Stimulated activated naive CD8-positive, alpha-beta T cell treated with anti-CD3 and anti-CD28 coated beads, Interleukin-15, Interleukin-2, amounts not matched to agents 100 ng/mL and 50 ng/mL, for 24 hours (primary cell): ENCODE measurements around the gene LRP1.

Experiments used
- H3K27ac Mint-ChIP-seq: one replicate; pipeline ENCODE4 v1.8.0; 2021; ENCODE audit warnings: mild to moderate bottlenecking, mixed read lengths
- H3K27me3 Mint-ChIP-seq: one replicate; pipeline ENCODE4 v1.8.0; 2021; ENCODE audit warnings: mixed read lengths
- H3K36me3 Mint-ChIP-seq: one replicate; pipeline ENCODE4 v1.8.0; 2021; ENCODE audit warnings: low read depth, mixed read lengths
- H3K4me1 Mint-ChIP-seq: one replicate; pipeline ENCODE4 v1.8.0; 2021; ENCODE audit warnings: low read depth, mixed read lengths
- H3K4me3 Mint-ChIP-seq: one replicate; pipeline ENCODE4 v1.8.0; 2021; ENCODE audit warnings: mild to moderate bottlenecking, mixed read lengths
- H3K9me3 Mint-ChIP-seq: one replicate; pipeline ENCODE4 v1.8.0; 2021; ENCODE audit warnings: mixed read lengths

The LRP1 gene

DNA sequence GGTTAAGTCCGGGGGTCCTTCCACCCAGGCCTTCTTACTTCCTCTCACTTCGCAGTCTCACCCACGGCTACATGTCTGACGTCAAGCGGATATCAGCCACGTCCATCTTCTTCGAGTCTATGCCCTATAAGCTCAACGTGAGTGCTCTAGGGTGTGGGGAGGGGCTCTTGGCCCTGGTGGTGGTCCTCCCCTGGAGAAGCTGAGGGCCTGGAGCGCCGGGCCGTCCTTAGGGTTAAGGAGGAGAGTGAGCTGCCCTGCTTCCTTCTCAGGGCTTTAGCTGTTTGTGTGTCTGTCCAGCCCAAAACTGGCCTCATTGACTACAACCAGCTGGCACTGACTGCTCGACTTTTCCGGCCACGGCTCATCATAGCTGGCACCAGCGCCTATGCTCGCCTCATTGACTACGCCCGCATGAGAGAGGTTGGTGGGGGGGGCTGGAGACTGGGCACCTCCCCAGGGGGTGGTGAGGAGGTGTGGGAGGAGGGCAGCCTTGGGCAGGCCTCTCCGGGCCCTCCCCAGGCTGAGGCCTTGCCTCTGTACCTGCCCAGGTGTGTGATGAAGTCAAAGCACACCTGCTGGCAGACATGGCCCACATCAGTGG is 104.0 kb downstream of the LRP1 start:
- Mint-ChIP-seq H3K4me3 (peak overlapping the region; percentile 99), H3K9me3 (no peaks in the 10 kb centered on the region), H3K4me1 (peaks cover 72% of the 10 kb centered on the region), H3K27ac (no peak overlapping the region), H3K36me3 (peaks cover 55% of the 10 kb centered on the region), H3K27me3 (peaks cover 20% of the 10 kb centered on the region)

DNA sequence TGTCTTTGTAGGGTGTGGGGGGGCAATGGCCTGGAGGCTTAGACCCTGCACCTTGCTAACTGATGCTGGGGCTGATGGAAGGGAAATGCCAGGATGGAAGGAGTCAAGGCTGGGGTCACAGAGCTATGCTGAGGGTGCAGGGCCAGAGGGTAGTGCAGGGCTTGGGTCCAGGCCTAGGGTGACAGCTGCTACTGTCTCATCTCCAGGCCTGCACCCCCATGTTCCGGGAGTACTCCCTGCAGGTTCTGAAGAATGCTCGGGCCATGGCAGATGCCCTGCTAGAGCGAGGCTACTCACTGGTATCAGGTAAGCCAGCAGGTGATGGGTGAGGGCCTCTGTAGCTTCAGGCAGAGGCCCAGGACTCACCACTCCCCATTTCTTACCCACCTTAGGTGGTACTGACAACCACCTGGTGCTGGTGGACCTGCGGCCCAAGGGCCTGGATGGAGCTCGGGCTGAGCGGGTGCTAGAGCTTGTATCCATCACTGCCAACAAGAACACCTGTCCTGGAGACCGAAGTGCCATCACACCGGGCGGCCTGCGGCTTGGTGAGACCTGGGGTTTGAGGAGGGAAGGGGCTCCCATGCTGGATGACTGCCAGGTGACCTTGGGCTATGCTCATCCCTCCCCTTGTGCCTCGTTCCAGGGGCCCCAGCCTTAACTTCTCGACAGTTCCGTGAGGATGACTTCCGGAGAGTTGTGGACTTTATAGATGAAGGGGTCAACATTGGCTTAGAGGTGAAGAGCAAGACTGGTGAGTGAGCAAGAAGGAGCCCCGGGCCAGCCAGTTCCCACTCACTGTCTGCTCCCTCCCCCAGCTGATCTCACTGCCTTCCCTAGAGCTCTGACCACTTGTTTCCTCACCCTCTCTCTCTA is 105.3 kb downstream of the LRP1 start:
- Mint-ChIP-seq H3K27ac (no peak overlapping the region), H3K27me3 (peaks cover 20% of the 10 kb centered on the region), H3K4me1 (peaks cover 77% of the 10 kb centered on the region), H3K4me3 (no peak overlapping the region), H3K36me3 (peaks cover 55% of the 10 kb centered on the region), H3K9me3 (no peaks in the 10 kb centered on the region)

DNA sequence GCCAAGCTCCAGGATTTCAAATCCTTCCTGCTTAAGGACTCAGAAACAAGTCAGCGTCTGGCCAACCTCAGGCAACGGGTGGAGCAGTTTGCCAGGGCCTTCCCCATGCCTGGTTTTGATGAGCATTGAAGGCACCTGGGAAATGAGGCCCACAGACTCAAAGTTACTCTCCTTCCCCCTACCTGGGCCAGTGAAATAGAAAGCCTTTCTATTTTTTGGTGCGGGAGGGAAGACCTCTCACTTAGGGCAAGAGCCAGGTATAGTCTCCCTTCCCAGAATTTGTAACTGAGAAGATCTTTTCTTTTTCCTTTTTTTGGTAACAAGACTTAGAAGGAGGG is 105.9 kb downstream of the LRP1 start:
- Mint-ChIP-seq H3K27ac (no peak overlapping the region), H3K27me3 (peaks cover 24% of the 10 kb centered on the region), H3K4me1 (peaks cover 75% of the 10 kb centered on the region), H3K9me3 (no peaks in the 10 kb centered on the region), H3K4me3 (no peak overlapping the region), H3K36me3 (peaks cover 55% of the 10 kb centered on the region)

DNA sequence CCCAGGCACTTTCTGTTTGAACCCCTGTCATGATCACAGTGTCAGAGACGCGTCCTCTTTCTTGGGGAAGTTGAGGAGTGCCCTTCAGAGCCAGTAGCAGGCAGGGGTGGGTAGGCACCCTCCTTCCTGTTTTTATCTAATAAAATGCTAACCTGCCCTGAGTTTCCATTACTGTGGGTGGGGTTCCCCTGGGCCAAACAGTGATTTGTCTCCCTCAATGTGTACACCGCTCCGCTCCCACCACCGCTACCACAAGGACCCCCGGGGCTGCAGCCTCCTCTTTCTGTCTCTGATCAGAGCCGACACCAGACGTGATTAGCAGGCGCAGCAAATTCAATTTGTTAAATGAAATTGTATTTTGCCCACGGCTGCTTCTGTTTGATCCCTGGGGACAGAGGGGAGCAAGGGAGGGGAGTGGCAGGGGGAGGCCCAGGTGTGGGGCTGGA is 106.3 kb downstream of the LRP1 start:
- Mint-ChIP-seq H3K36me3 (peaks cover 54% of the 10 kb centered on the region), H3K4me1 (peaks cover 77% of the 10 kb centered on the region), H3K27ac (no peak overlapping the region), H3K4me3 (no peak overlapping the region), H3K27me3 (peaks cover 26% of the 10 kb centered on the region), H3K9me3 (no peaks in the 10 kb centered on the region)

DNA sequence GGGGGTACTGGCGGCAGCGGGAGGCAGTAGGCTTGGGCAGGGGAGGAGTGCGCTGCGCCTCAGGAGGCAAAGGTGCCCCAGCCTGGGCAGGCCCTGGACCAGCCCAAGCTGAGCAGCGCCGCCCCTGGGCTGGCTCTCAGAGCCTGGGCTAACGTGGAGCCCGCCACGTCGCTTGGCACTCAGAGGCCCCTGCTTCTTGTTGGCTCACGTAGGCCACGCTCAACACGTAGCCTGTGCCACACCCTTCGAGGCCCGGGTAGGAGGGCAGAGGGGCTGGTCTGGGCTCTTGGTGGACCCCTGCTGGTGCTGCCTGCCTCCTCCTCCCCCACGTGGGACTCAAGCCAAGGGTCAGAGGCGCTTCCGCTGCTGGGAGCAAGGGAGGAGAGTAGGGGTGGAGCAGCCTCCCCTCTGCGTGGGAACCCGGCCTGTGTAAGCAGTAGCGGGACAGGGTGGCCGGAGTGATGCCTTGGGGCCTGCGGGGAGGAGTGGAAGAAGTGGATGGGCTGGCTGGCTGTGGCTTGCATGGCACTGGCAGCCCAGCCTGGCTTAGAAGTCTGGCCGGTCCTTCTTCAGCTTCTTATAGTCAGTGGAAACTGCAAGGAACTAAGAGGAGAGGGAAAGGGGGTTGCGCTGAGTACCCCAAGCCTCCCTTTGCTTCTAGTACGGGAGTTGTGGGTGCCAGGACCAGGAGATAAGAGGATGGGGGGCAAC is 106.9 kb downstream of the LRP1 start:
- H3K27me3 Mint-ChIP-seq, result peaks cover 29% of the 10 kb centered on the region
- H3K36me3 Mint-ChIP-seq, result peaks cover 48% of the 10 kb centered on the region
- no peak overlapping the region for H3K4me3 Mint-ChIP-seq

DNA sequence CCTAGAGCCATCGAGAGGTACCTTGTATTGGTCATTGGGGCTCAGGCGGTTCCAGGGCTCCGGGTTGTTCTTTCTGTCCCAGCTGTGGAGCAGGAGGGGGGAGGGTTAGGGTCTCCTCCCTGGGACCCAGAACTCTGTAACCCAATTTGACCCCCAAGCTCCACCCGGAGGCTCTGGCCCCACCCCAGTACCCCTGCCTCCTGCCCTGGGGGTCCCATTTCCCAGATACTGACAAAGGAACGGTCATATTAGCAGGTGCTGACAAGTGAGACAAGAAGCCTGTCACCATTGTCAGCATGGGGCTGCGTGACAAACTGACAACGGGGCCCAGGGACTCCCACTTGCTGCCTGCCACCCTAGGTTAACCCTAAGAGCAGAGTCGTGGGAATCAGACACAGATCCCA is 107.4 kb downstream of the LRP1 start:
- peaks cover 82% of the 10 kb centered on the region for H3K4me1 Mint-ChIP-seq
- H3K27me3 Mint-ChIP-seq, result peaks cover 33% of the 10 kb centered on the region
- H3K9me3 Mint-ChIP-seq, result no peaks in the 10 kb centered on the region
- H3K4me3 Mint-ChIP-seq, result no peak overlapping the region
- H3K27ac Mint-ChIP-seq, result no peak overlapping the region
- H3K36me3 Mint-ChIP-seq, result peaks cover 43% of the 10 kb centered on the region

More for the DNA sequence above, 106.9 kb downstream of the LRP1 start:
- Mint-ChIP-seq H3K4me1 (peaks cover 82% of the 10 kb centered on the region), H3K27ac (no peak overlapping the region), H3K9me3 (no peaks in the 10 kb centered on the region)

DNA sequence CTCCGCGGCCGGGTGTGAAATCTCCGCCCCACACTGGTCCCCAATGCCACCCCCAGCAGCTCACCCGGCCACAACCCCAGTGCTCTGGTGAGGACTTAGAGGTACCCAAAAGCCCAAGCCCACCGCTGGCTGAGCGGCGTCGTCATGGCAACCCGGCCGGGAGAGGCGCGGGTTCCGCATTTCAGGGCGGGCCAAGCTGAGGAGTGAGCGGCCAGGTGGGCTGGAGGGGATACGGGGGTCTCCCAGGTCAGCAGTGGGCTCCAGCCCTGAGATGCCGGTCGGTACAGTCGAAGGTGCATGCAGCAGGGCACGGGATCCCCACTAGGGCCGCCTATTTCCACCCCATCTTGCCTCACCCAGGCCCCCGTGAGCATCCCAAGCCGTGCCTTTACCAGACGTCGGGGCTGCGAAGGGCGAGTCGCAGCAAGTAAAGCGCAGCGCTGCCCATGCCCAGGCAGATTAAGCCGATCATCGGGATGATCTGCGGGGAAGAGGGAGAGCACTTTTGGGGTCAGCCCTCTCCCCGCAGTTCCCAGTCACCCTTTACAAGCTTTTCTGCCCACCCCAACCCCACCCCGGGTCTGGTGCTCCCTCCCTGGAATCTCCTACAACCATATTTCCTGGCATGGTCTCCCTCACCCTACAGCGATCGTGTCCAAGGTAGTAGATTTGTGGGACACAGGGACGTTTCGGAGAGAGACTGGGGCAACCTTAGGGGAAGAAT is 108.1 kb downstream of the LRP1 start:
- Mint-ChIP-seq H3K27ac (no peak overlapping the region), H3K4me3 (no peak overlapping the region), H3K9me3 (no peaks in the 10 kb centered on the region), H3K36me3 (peaks cover 36% of the 10 kb centered on the region), H3K27me3 (peaks cover 40% of the 10 kb centered on the region), H3K4me1 (peaks cover 82% of the 10 kb centered on the region)

DNA sequence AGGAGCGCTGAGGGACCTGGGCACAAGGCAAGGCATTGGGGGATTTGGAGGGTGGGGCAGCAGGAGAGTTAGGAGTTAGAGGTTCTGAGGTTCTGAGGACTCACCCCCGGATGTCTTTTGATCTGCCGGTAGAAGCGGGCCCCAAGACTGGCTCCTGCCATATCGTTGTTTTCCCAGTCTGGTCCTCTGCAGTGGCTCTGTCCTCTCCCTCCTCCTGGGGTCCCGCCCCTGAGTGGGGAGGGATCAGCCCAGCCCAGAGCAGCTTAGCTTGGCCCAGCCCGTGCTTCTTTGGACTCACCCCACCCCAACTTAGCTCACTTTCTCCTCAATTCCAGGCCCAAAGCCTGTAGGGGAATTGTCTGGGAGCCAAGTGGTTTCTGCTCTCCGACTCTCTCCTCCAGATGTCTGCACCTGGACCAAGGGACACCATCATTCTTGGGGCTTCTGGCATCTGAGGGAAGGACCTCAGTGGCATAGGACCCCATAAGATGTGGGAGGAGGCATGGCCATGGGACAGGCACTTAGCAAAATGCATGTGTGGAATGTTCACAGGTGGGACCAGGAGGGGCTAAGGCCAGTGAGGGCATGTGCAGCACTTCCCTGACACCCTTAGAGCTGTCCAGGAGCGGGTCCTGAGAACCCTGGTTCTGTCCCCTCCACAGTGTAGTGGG is 108.8 kb downstream of the LRP1 start:
- peaks cover 47% of the 10 kb centered on the region for H3K27me3 Mint-ChIP-seq
- H3K4me1 Mint-ChIP-seq, result peaks cover 83% of the 10 kb centered on the region
- no peaks in the 10 kb centered on the region for H3K9me3 Mint-ChIP-seq
- peaks cover 29% of the 10 kb centered on the region for H3K36me3 Mint-ChIP-seq
- no peak overlapping the region for H3K27ac Mint-ChIP-seq
- H3K4me3 Mint-ChIP-seq, result no peak overlapping the region

DNA sequence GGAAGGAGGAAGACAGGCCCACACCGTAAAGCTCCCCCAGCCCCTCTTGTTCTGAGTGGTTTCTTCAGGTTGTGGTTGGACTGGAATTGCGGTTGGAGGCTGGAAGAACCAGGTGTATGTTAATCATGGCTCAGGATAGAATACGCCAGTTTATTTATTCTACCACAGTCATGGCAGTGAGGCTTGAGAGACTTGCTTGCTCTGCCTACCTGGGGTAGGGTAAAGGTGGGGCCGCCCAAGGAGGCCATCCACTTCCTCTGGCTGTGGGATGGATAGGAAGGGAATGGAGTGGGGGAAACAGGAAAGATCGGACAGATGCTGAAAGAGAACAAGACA is 109.3 kb downstream of the LRP1 start:
- H3K4me3 Mint-ChIP-seq, result peak overlapping the region; percentile 21

DNA sequence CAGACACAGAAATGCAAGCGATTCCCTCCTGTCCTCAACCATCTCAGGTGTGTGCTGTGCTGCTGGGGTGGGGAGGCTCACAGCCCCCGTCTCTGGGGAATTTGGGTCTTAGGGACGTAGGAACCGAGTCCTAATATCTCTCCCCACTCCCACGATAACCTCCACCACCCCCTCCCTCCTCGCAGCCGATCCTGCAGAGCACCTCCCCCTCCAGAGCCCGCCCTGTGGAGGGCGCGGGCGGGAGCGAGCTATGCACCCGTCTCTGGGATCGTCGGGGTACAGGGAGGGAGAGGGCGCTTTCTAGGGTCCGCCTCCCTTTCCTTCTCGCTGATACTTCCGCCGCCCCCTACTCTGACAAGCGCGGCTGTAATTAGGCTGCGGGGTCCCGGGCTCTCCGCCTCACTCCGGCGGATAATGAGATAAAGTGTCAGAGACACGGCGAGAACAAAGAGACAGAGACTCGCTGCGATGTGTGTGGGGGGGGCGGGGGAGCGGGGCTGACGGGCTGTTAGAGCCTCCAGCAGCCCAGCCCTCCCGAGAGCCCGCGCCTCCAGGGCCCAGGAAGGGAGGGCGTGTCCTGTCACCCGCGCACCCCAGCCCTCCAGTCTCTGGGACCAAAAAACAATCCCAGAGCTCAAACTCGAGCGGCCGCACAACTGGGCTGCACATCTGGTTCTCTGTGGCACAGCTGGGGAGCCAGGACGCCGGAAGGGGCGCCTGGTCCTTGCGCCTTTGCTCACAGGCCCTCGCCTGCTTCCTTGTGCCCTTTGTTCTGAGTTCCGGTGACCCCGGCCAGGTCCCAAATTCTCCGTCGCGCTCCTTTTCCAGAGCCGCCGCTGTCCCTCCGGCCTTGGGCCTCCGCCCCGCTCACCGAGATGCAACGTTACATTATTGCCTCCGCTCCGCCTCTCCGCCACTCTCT is 109.9 kb downstream of the LRP1 start:
- Mint-ChIP-seq H3K4me1 (peaks cover 86% of the 10 kb centered on the region), H3K27ac (peak overlapping the region; percentile 56)

More for the DNA sequence above, 109.3 kb downstream of the LRP1 start:
- H3K36me3 Mint-ChIP-seq, result peaks cover 27% of the 10 kb centered on the region
- H3K9me3 Mint-ChIP-seq, result no peaks in the 10 kb centered on the region
- peaks cover 51% of the 10 kb centered on the region for H3K27me3 Mint-ChIP-seq
- no peak overlapping the region for H3K27ac Mint-ChIP-seq
- H3K4me1 Mint-ChIP-seq, result peaks cover 85% of the 10 kb centered on the region

DNA sequence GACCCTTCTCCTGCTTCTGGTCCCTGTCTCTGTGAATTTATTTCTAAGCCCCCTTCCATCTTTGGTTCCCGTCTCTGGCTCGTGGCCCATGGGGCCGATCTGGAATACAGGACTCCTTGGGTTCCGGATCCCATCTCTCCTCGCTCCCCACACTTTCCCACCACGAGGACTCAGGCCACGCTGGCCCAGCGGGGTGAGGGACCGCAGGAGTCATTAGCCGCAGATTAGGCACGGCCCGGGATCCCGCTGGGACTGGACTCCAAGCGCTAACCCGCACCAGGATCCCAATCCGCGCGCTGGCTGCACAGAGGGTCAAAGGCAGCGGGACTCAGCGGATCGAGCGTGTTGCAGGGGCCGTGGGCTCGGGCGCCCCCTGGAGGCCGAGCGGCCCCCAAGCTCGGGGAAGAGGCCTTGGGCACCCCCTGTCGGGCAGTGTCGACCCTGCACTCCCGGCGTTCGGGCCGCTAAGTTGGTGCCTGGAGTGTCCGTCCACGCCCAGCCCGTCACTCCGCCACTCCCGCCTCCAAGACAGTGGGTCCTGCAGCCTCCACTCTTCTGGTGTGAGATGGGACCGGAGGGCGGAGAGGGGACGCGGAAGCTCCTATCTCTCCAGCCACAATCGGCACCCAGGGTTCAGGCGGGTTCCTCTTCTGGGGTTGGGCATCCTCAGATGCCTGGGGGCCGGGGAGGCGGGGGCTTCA is 110.7 kb downstream of the LRP1 start:
- peaks cover 12% of the 10 kb centered on the region for H3K36me3 Mint-ChIP-seq
- peak overlapping the region; percentile 56 for H3K27ac Mint-ChIP-seq
- H3K4me3 Mint-ChIP-seq, result peak overlapping the region; percentile 88
- peaks cover 84% of the 10 kb centered on the region for H3K4me1 Mint-ChIP-seq
- no peaks in the 10 kb centered on the region for H3K9me3 Mint-ChIP-seq
- peaks cover 58% of the 10 kb centered on the region for H3K27me3 Mint-ChIP-seq

More for the DNA sequence above, 109.9 kb downstream of the LRP1 start:
- Mint-ChIP-seq H3K36me3 (peaks cover 21% of the 10 kb centered on the region), H3K27me3 (peaks cover 53% of the 10 kb centered on the region), H3K4me3 (peak overlapping the region; percentile 88), H3K9me3 (no peaks in the 10 kb centered on the region)

DNA sequence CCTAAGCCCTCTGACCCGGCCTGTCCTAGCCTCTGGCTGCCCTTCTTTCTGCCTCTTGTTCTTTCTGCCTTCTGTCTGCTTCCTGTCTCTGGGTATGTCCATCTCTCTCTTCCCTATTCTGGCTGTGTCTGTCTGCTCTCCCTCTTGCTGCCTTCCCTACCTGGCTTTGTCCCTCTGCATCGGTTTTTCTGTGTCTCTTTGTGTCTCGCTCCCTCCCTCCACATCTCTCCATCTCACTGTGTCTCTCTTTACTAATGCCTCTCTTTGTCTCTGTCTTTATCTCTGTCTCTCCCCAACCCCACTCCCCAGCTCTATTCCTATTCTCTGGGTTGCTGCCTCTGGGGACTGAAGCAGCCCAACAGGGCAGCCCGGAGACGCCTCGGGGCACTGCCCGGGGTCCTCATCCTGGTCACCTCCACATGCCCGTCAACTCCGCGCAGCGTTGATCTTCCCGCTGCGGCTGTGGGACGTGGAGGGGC is 111.3 kb downstream of the LRP1 start:
- peak overlapping the region; percentile 88 for H3K4me3 Mint-ChIP-seq
- H3K36me3 Mint-ChIP-seq, result peaks cover 6% of the 10 kb centered on the region
- H3K27me3 Mint-ChIP-seq, result peaks cover 64% of the 10 kb centered on the region
- H3K4me1 Mint-ChIP-seq, result peaks cover 84% of the 10 kb centered on the region
- peak overlapping the region; percentile 88 for H3K27ac Mint-ChIP-seq
- no peaks in the 10 kb centered on the region for H3K9me3 Mint-ChIP-seq
